WTC11 (cell line): ENCODE data around the gene FAM111A. TPM values are rescaled to one million over a fixed set of nuclear protein-coding genes. Genes with fewer than 3 reads are reported as not detected.

Source experiments
- ATAC-seq: fragments of 200-7000 bp; cut with Tn5 transposase; 2 replicates; pipeline ENCODE4 v1.10.0; 2021; ENCODE audit warnings: mild to moderate bottlenecking, moderate library complexity
- CTCF ChIA-PET: fragments of 300-600 bp; sonication (Branson Sonifier 250); formaldehyde crosslinking; loops from one replicate; lab custom pipeline; 2021; ENCODE audit warnings: antibody characterized with exemption; lab: Charles Lee
- POLR2A ChIA-PET: fragments of 350-600 bp; sonication (Branson Sonifier 250); formaldehyde crosslinking; loops from one replicate; lab custom pipeline; 2021; ENCODE audit warnings: antibody characterized with exemption; lab: Charles Lee
- DNase-seq: peaks from one replicate; pipeline ENCODE4 v3.0.0; 2021; ENCODE audit warnings: low spot score
- H3K27ac Mint-ChIP-seq: 2 replicates; pipeline ENCODE4 v1.8.0; 2021; ENCODE audit warnings: mixed read lengths
- H3K27me3 Mint-ChIP-seq: 2 replicates; pipeline ENCODE4 v1.8.0; 2021; ENCODE audit warnings: low read depth, mild to moderate bottlenecking, moderate library complexity, mixed read lengths
- H3K36me3 Mint-ChIP-seq: 2 replicates; pipeline ENCODE4 v1.8.0; 2021; ENCODE audit warnings: mixed read lengths
- H3K4me1 Mint-ChIP-seq: 2 replicates; pipeline ENCODE4 v1.8.0; 2022; ENCODE audit warnings: mixed read lengths
- H3K4me3 Mint-ChIP-seq: 2 replicates; pipeline ENCODE4 v1.8.0; 2021; ENCODE audit warnings: mild to moderate bottlenecking, moderate library complexity, mixed read lengths
- H3K9me3 Mint-ChIP-seq: 2 replicates; pipeline ENCODE4 v1.8.0; 2021; ENCODE audit warnings: mixed read lengths
- ARID4B ChIP-seq: sonication (generic); formaldehyde crosslinking; IDR thresholded peaks from 2 replicates; pipeline ENCODE4 v1.8.0; 2023; ENCODE audit warnings: missing genetic modification reagents, mild to moderate bottlenecking, borderline replicate concordance
- CBFB ChIP-seq: sonication (generic); formaldehyde crosslinking; IDR thresholded peaks from 2 replicates; pipeline ENCODE4 v1.8.1; 2022; ENCODE audit warnings: mild to moderate bottlenecking, low read depth, missing genetic modification reagents
- CREB1 ChIP-seq: sonication (generic); formaldehyde crosslinking; IDR thresholded peaks from 2 replicates; pipeline ENCODE4 v1.8.0; 2023; ENCODE audit warnings: mild to moderate bottlenecking, missing genetic modification reagents
- EMX1 ChIP-seq: fragments of 250-450 bp; sonication (Bioruptor Pico); IDR thresholded peaks from 2 replicates; pipeline ENCODE4 v1.8.0; 2021; ENCODE audit warnings: mild to moderate bottlenecking
- KAT7 ChIP-seq: sonication (generic); formaldehyde crosslinking; IDR thresholded peaks from 2 replicates; pipeline ENCODE4 v1.8.1; 2023; ENCODE audit warnings: missing genetic modification reagents, mild to moderate bottlenecking, borderline replicate concordance
- MXD4 ChIP-seq: fragments of 250-450 bp; sonication (Bioruptor Pico); IDR thresholded peaks from 2 replicates; pipeline ENCODE4 v1.8.0; 2021; ENCODE audit warnings: mild to moderate bottlenecking, moderate library complexity, borderline replicate concordance
- NFE2L1 ChIP-seq: sonication (generic); formaldehyde crosslinking; IDR thresholded peaks from 2 replicates; pipeline ENCODE4 v1.8.1; 2023; ENCODE audit warnings: missing genetic modification reagents
- NFYB ChIP-seq: sonication (generic); formaldehyde crosslinking; conservative IDR thresholded peaks from 2 replicates; pipeline ENCODE4 v1.8.0; 2022; ENCODE audit warnings: low read depth, missing genetic modification reagents
- PRDM15 ChIP-seq: sonication (generic); formaldehyde crosslinking; IDR thresholded peaks from 2 replicates; pipeline ENCODE4 v1.8.0; 2022; ENCODE audit warnings: missing genetic modification reagents
- RORB ChIP-seq: fragments of 250-450 bp; sonication (Bioruptor Pico); IDR thresholded peaks from 2 replicates; pipeline ENCODE4 v1.9.0; 2021; ENCODE audit warnings: mild to moderate bottlenecking
- SMAD3 ChIP-seq: sonication (generic); formaldehyde crosslinking; IDR thresholded peaks from 2 replicates; pipeline ENCODE4 v1.8.0; 2022; ENCODE audit warnings: missing genetic modification reagents, mild to moderate bottlenecking, borderline replicate concordance
- ZBTB21 ChIP-seq: sonication (generic); formaldehyde crosslinking; IDR thresholded peaks from 2 replicates; pipeline ENCODE4 v1.8.1; 2023; ENCODE audit warnings: mild to moderate bottlenecking, missing genetic modification reagents, borderline replicate concordance
- ZNF219 ChIP-seq: sonication (generic); formaldehyde crosslinking; IDR thresholded peaks from 2 replicates; pipeline ENCODE4 v1.8.0; 2023; ENCODE audit warnings: missing genetic modification reagents, mild to moderate bottlenecking, borderline replicate concordance
- ZNF232 ChIP-seq: sonication (generic); formaldehyde crosslinking; IDR thresholded peaks from 2 replicates; pipeline ENCODE4 v1.8.0; 2022; ENCODE audit warnings: mild to moderate bottlenecking, missing genetic modification reagents
- total RNA-seq: library from RNA; stranded (reverse); gene quantifications from 3 replicates; pipeline ENCODE4 v1.2.3, GENCODE V29; 2021
- TF ChIP-seq, protein P1 (sequence below): sonication (generic); formaldehyde crosslinking; IDR thresholded peaks from 2 replicates; pipeline ENCODE4 v1.8.1; 2022; ENCODE audit warnings: missing genetic modification reagents, borderline replicate concordance
- TF ChIP-seq, protein P2 (sequence below): sonication (generic); formaldehyde crosslinking; IDR thresholded peaks from 2 replicates; pipeline ENCODE4 v1.8.0; 2022; ENCODE audit warnings: mild to moderate bottlenecking, missing genetic modification reagents
- TF ChIP-seq, protein P3 (sequence below): sonication (generic); formaldehyde crosslinking; IDR thresholded peaks from 2 replicates; pipeline ENCODE4 v1.8.0; 2022; ENCODE audit warnings: mild to moderate bottlenecking, missing genetic modification reagents
- TF ChIP-seq, protein P4 (sequence below): fragments of 250-450 bp; sonication (Bioruptor Pico); IDR thresholded peaks from 2 replicates; pipeline ENCODE4 v1.9.0; 2021; ENCODE audit warnings: mild to moderate bottlenecking
- TF ChIP-seq, protein P5 (sequence below): sonication (generic); formaldehyde crosslinking; IDR thresholded peaks from 2 replicates; pipeline ENCODE4 v1.8.1; 2023; ENCODE audit warnings: mild to moderate bottlenecking, missing genetic modification reagents

FAM111A gene
- total RNA-seq, 1 experiment from 2014 or later, result 18.8 TPM

GRCh38 chr11:59196777-59197176 lies 54.1 kb downstream of the FAM111A start:
- no peak for ATAC-seq
- CTCF ChIA-PET, result interaction anchor here (1.7 kb wide), 1 partner anchor 11 kb away, joined by 4 read pairs; no protein-coding TSS in a partner anchor
- Mint-ChIP-seq H3K9me3 (peaks cover 15% of the 10 kb centered on the region), H3K4me3 (no peak overlapping the region), H3K27me3 (no peaks in the 10 kb centered on the region), H3K4me1 (no peaks in the 10 kb centered on the region), H3K36me3 (peaks cover 73% of the 10 kb centered on the region), H3K27ac (no peak overlapping the region)
- no peak for DNase-seq
- no peak for TF ChIP-seq NFYB (CRISPR knock-in tag)
- TF ChIP-seq, protein P1, sequence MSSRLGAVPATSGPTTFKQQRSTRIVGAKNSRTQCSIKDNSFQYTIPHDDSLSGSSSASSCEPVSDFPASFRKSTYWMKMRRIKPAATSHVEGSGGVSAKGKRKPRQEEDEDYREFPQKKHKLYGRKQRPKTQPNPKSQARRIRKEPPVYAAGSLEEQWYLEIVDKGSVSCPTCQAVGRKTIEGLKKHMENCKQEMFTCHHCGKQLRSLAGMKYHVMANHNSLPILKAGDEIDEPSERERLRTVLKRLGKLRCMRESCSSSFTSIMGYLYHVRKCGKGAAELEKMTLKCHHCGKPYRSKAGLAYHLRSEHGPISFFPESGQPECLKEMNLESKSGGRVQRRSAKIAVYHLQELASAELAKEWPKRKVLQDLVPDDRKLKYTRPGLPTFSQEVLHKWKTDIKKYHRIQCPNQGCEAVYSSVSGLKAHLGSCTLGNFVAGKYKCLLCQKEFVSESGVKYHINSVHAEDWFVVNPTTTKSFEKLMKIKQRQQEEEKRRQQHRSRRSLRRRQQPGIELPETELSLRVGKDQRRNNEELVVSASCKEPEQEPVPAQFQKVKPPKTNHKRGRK (CRISPR knock-in tag), result no peak
- TF ChIP-seq EMX1 (CRISPR knock-in tag), result no peak
- no peak for TF ChIP-seq CBFB
- TF ChIP-seq, protein P2, sequence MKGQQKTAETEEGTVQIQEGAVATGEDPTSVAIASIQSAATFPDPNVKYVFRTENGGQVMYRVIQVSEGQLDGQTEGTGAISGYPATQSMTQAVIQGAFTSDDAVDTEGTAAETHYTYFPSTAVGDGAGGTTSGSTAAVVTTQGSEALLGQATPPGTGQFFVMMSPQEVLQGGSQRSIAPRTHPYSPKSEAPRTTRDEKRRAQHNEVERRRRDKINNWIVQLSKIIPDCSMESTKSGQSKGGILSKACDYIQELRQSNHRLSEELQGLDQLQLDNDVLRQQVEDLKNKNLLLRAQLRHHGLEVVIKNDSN (CRISPR knock-in tag), result no peak
- no peak for TF ChIP-seq SMAD3 (CRISPR knock-in tag)
- TF ChIP-seq ZBTB21, result no peak
- no peak for TF ChIP-seq CREB1 (CRISPR knock-in tag)
- TF ChIP-seq NFE2L1 (CRISPR knock-in tag), result no peak
- TF ChIP-seq ZNF232 (CRISPR knock-in tag), result no peak
- POLR2A ChIA-PET, result no interaction called here

- no peaks in the 10 kb centered on the region for H3K4me1 Mint-ChIP-seq
- peaks cover 66% of the 10 kb centered on the region for H3K36me3 Mint-ChIP-seq
- H3K9me3 Mint-ChIP-seq, result peaks cover 15% of the 10 kb centered on the region
- no peak overlapping the region for H3K27ac Mint-ChIP-seq
- H3K27me3 Mint-ChIP-seq, result no peaks in the 10 kb centered on the region
- ChIA-PET CTCF (interaction anchor here (1.1 to 2.1 kb wide), 4 partner anchors 9 to 58 kb away, joined by 4 to 8 read pairs (median 6); partner anchors contain the start of gene DTX4), POLR2A (no interaction called here)
- H3K4me3 Mint-ChIP-seq, result no peak overlapping the region
- DNase-seq (no peak), ATAC-seq (no peak)
- TF ChIP-seq, protein P3, sequence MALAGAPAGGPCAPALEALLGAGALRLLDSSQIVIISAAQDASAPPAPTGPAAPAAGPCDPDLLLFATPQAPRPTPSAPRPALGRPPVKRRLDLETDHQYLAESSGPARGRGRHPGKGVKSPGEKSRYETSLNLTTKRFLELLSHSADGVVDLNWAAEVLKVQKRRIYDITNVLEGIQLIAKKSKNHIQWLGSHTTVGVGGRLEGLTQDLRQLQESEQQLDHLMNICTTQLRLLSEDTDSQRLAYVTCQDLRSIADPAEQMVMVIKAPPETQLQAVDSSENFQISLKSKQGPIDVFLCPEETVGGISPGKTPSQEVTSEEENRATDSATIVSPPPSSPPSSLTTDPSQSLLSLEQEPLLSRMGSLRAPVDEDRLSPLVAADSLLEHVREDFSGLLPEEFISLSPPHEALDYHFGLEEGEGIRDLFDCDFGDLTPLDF (CRISPR knock-in tag), result no peak
- TF ChIP-seq, protein P4, sequence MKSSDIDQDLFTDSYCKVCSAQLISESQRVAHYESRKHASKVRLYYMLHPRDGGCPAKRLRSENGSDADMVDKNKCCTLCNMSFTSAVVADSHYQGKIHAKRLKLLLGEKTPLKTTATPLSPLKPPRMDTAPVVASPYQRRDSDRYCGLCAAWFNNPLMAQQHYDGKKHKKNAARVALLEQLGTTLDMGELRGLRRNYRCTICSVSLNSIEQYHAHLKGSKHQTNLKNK (CRISPR knock-in tag), result no peak
- TF ChIP-seq ZNF219, result no peak
- TF ChIP-seq, protein P1 (CRISPR knock-in tag), result no peak
- no peak for TF ChIP-seq KAT7 (CRISPR knock-in tag)
- TF ChIP-seq, protein P5, sequence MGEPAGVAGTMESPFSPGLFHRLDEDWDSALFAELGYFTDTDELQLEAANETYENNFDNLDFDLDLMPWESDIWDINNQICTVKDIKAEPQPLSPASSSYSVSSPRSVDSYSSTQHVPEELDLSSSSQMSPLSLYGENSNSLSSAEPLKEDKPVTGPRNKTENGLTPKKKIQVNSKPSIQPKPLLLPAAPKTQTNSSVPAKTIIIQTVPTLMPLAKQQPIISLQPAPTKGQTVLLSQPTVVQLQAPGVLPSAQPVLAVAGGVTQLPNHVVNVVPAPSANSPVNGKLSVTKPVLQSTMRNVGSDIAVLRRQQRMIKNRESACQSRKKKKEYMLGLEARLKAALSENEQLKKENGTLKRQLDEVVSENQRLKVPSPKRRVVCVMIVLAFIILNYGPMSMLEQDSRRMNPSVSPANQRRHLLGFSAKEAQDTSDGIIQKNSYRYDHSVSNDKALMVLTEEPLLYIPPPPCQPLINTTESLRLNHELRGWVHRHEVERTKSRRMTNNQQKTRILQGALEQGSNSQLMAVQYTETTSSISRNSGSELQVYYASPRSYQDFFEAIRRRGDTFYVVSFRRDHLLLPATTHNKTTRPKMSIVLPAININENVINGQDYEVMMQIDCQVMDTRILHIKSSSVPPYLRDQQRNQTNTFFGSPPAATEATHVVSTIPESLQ (CRISPR knock-in tag), result no peak
- TF ChIP-seq RORB (CRISPR knock-in tag), result no peak
- TF ChIP-seq PRDM15 (CRISPR knock-in tag), result no peak
- TF ChIP-seq ARID4B (CRISPR knock-in tag), result no peak
- TF ChIP-seq EMX1 (CRISPR knock-in tag), result no peak
- no peak for TF ChIP-seq MXD4 (CRISPR knock-in tag)
Measured at GRCh38 chr11:59197991-59198390, 55.3 kb downstream of the FAM111A start.
